Stimulated activated memory B cell treated with anti-CD40 and anti-IgM and Interleukin-4, amounts not matched to agents 10 μg/mL and 1 μg/mL and 100 μg/mL, for 72 hours (primary cell): ENCODE measurements around the gene SAP25.
"Not testable (repeated sequence)": the region's sequence is repeated elsewhere in the genome, so short reads cannot be mapped to it uniquely, and the experiment has no call there.

Experiments used
- ATAC-seq: fragments of 150-1000 bp; cut with Tn5 transposase; 2 replicates; pipeline ENCODE4 v1.10.0; 2021
- H3K27ac Mint-ChIP-seq: one replicate; pipeline ENCODE4 v1.8.0; 2022; ENCODE audit warnings: mild to moderate bottlenecking, mixed read lengths
- H3K27me3 Mint-ChIP-seq: one replicate; pipeline ENCODE4 v1.8.0; 2022; ENCODE audit warnings: mixed read lengths
- H3K36me3 Mint-ChIP-seq: one replicate; pipeline ENCODE4 v1.8.0; 2022; ENCODE audit warnings: mixed read lengths
- H3K4me1 Mint-ChIP-seq: one replicate; pipeline ENCODE4 v1.8.0; 2022; ENCODE audit warnings: mixed read lengths
- H3K4me3 Mint-ChIP-seq: one replicate; pipeline ENCODE4 v1.8.0; 2022; ENCODE audit warnings: mild to moderate bottlenecking, moderate library complexity, mixed read lengths
- H3K9me3 Mint-ChIP-seq: one replicate; pipeline ENCODE4 v1.8.0; 2022; ENCODE audit warnings: mixed read lengths

The SAP25 gene

GRCh38 chr7:100562195-100563099, 11.3 kb downstream of the SAP25 start:
- peaks cover 16% of the 10 kb centered on the region for H3K4me1 Mint-ChIP-seq
- H3K9me3 Mint-ChIP-seq = no peaks in the 10 kb centered on the region
- peaks cover 23% of the 10 kb centered on the region for H3K36me3 Mint-ChIP-seq
- H3K27ac Mint-ChIP-seq = no peak overlapping the region
- no peaks in the 10 kb centered on the region for H3K27me3 Mint-ChIP-seq
- no peak overlapping the region for H3K4me3 Mint-ChIP-seq
- no peak for ATAC-seq

DNA sequence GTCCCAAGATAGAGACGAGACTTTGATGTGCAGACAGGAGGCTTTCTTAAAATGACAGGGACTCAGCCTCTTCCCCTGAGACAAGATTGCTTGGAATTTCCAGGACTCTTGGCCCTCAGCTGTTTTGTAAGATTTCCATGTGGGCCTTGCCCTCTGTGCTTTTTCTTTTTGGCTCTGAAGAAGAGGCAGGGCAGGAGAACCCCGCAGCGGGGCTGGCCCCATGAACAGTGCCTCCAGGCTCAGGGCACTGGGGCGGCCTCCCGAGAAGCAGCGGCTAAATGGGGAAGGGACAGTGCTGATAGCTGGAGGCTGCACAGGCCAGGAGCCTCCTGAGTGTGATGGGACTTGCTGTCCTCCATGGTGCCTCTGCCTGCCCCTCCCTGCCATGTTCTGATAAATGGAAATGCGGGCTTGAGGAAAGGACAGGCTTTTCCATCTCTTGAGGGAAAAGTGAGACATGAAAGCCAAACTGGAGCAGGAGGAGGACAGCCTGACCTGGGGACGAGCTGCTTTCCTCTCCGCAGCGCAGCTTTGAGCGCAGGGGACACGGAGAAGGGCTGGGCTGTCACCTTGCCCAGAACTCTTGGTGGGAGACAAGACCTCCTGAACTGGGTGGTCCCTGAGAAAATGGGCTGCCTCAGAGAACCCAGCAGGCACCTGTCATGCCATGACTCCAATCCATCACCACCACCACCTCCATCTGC, 12.1 kb downstream of the SAP25 start:
- Mint-ChIP-seq H3K4me3 (no peak overlapping the region), H3K4me1 (peaks cover 9% of the 10 kb centered on the region), H3K27me3 (no peaks in the 10 kb centered on the region), H3K9me3 (no peaks in the 10 kb centered on the region), H3K27ac (no peak overlapping the region), H3K36me3 (peaks cover 24% of the 10 kb centered on the region)
- ATAC-seq = no peak

DNA sequence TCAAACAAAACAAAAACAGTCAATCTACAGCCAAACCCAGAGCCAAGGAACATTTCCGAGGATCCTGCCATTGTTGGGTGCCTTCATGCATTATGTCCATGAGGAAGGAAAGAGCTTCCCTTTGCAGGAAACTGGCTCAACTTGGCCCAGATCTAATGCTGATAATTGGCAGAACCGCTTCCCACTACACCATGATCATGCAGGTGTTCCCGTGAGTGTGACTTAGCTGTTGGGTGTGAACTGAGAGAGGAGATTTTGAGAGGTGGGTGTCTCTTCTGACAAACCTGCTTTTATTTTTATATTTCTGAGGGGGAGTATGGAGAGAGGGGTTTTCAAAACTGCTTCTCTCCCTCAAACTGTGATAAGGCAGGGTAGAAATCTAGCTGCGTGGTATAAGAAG, 14.6 kb downstream of the SAP25 start:
- no peak overlapping the region for H3K27ac Mint-ChIP-seq
- H3K27me3 Mint-ChIP-seq = no peaks in the 10 kb centered on the region
- H3K36me3 Mint-ChIP-seq = peaks cover 37% of the 10 kb centered on the region
- H3K9me3 Mint-ChIP-seq = no peaks in the 10 kb centered on the region
- ATAC-seq = no peak
- H3K4me3 Mint-ChIP-seq = no peak overlapping the region
- H3K4me1 Mint-ChIP-seq = peaks cover 7% of the 10 kb centered on the region

- H3K9me3 Mint-ChIP-seq = no peaks in the 10 kb centered on the region
- H3K4me3 Mint-ChIP-seq = no peak overlapping the region
- H3K27ac Mint-ChIP-seq = no peak overlapping the region
- no peak for ATAC-seq
- H3K36me3 Mint-ChIP-seq = peaks cover 35% of the 10 kb centered on the region
- no peaks in the 10 kb centered on the region for H3K4me1 Mint-ChIP-seq
- no peaks in the 10 kb centered on the region for H3K27me3 Mint-ChIP-seq
Measured at GRCh38 chr7:100556541-100556940, 17.2 kb downstream of the SAP25 start.

- peak overlapping the region; percentile 23 for H3K27ac Mint-ChIP-seq
- no peaks in the 10 kb centered on the region for H3K27me3 Mint-ChIP-seq
- H3K36me3 Mint-ChIP-seq = peaks cover 36% of the 10 kb centered on the region
- no peak overlapping the region for H3K4me3 Mint-ChIP-seq
- peaks cover 2% of the 10 kb centered on the region for H3K4me1 Mint-ChIP-seq
- no peak for ATAC-seq
- no peaks in the 10 kb centered on the region for H3K9me3 Mint-ChIP-seq
Measured at GRCh38 chr7:100555701-100556100, 18.0 kb downstream of the SAP25 start.

- H3K27me3 Mint-ChIP-seq = no peaks in the 10 kb centered on the region
- H3K36me3 Mint-ChIP-seq = peaks cover 48% of the 10 kb centered on the region
- ATAC-seq = no peak
- no peaks in the 10 kb centered on the region for H3K9me3 Mint-ChIP-seq
- no peak overlapping the region for H3K4me3 Mint-ChIP-seq
- H3K27ac Mint-ChIP-seq = peak overlapping the region; percentile 14
- H3K4me1 Mint-ChIP-seq = peaks cover 24% of the 10 kb centered on the region
Measured at GRCh38 chr7:100553032-100553431, 20.7 kb downstream of the SAP25 start.

DNA sequence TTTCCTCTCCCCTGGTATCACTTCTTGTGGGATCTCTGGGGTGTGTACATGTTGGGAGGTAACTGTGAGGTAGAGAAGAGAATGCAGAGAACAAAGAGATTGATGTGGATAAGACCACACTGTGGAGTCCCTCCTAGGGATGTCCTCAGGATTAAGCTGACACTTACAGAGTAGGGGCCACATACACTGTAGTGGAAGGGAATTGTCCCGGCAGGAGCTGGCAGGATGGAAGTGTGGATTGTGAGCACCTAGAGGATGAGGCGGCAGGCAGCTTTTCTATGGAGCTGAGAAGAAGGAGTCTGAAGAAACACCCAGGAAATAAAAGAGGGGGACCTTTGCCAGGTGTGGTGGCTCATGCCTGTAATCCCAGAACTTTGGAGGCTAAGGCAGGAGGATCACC, 21.2 kb downstream of the SAP25 start:
- H3K36me3 Mint-ChIP-seq = peaks cover 48% of the 10 kb centered on the region
- no peak overlapping the region for H3K4me3 Mint-ChIP-seq
- H3K27ac Mint-ChIP-seq = peak overlapping the region; percentile 4
- ATAC-seq = no peak
- H3K4me1 Mint-ChIP-seq = peaks cover 29% of the 10 kb centered on the region
- no peaks in the 10 kb centered on the region for H3K27me3 Mint-ChIP-seq
- no peaks in the 10 kb centered on the region for H3K9me3 Mint-ChIP-seq

GRCh38 chr7:100548446-100548845, 25.3 kb downstream of the SAP25 start:
- H3K27me3 Mint-ChIP-seq, ATAC-seq, H3K4me3 Mint-ChIP-seq, H3K9me3 Mint-ChIP-seq: not testable (repeated sequence)
- peak overlapping the region; percentile 95 for H3K27ac Mint-ChIP-seq
- peaks cover 23% of the 10 kb centered on the region for H3K36me3 Mint-ChIP-seq
- peaks cover 70% of the 10 kb centered on the region for H3K4me1 Mint-ChIP-seq

GRCh38 chr7:100547872-100548271, 25.8 kb downstream of the SAP25 start:
- Mint-ChIP-seq H3K4me1 (peaks cover 76% of the 10 kb centered on the region), H3K27ac (peak overlapping the region; percentile 95), H3K9me3 (no peaks in the 10 kb centered on the region), H3K4me3 (no peak overlapping the region), H3K27me3 (no peaks in the 10 kb centered on the region), H3K36me3 (peaks cover 19% of the 10 kb centered on the region)
- no peak for ATAC-seq

- Mint-ChIP-seq H3K4me3 (peak overlapping the region; percentile 67), H3K9me3 (no peaks in the 10 kb centered on the region), H3K27me3 (no peaks in the 10 kb centered on the region), H3K36me3 (peaks cover 13% of the 10 kb centered on the region), H3K4me1 (peaks cover 83% of the 10 kb centered on the region), H3K27ac (peak overlapping the region; percentile 95)
- no peak for ATAC-seq
Measured at GRCh38 chr7:100546926-100547800, 26.5 kb downstream of the SAP25 start.

GRCh38 chr7:100546129-100546925, 27.4 kb downstream of the SAP25 start:
- peak overlapping the region; percentile 67 for H3K4me3 Mint-ChIP-seq
- no peaks in the 10 kb centered on the region for H3K27me3 Mint-ChIP-seq
- H3K36me3 Mint-ChIP-seq = peaks cover 13% of the 10 kb centered on the region
- no peaks in the 10 kb centered on the region for H3K9me3 Mint-ChIP-seq
- H3K27ac Mint-ChIP-seq = peak overlapping the region; percentile 95
- peaks cover 91% of the 10 kb centered on the region for H3K4me1 Mint-ChIP-seq
- ATAC-seq = peak; percentile 46

DNA sequence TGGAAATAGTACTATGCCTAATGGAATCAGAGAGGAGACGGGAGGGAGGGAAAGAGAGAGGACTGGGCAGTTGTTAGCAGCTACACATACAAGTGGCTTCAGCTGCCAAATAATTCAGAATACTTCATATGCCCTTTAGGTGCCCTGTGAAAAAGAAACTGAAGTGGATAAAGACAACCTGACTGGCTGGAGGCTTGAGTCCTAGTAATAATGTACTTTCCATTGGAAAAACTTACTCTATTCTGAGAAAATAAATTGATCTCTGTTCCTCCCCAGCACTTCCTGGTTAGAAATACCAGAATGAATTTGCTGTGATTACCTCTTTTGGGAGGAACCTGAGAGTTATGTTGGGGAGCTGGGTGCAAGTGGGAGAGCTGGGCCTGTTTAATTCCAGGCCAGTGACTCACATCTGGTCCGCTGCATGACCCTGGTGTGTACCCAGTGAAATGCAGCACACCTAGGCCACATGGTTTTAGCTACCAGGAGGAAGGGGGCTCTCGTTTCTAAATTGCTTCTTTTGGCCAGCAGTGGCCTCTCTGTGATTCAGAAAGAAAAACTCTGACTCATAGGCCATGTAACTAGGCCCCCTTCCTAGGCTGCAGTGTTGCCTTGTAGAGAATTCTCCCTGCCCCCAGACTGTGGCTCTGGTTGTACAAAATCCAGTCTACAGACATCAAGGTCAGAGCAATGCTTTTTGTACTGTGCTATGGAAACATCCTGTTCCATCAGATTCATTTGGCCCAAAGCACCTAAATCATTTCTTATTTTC, 28.2 kb downstream of the SAP25 start:
- ATAC-seq = peak; percentile 84
- Mint-ChIP-seq H3K4me3 (peak overlapping the region; percentile 67), H3K36me3 (peaks cover 10% of the 10 kb centered on the region), H3K9me3 (no peaks in the 10 kb centered on the region), H3K27me3 (no peaks in the 10 kb centered on the region), H3K27ac (peak overlapping the region; percentile 95), H3K4me1 (peaks cover 92% of the 10 kb centered on the region)

- no peak for ATAC-seq
- H3K9me3 Mint-ChIP-seq = no peaks in the 10 kb centered on the region
- H3K27me3 Mint-ChIP-seq = no peaks in the 10 kb centered on the region
- H3K4me1 Mint-ChIP-seq = peaks cover 87% of the 10 kb centered on the region
- peaks cover 6% of the 10 kb centered on the region for H3K36me3 Mint-ChIP-seq
- H3K27ac Mint-ChIP-seq = peak overlapping the region; percentile 95
- H3K4me3 Mint-ChIP-seq = peak overlapping the region; percentile 53
Measured at GRCh38 chr7:100544967-100545359, 28.7 kb downstream of the SAP25 start.

DNA sequence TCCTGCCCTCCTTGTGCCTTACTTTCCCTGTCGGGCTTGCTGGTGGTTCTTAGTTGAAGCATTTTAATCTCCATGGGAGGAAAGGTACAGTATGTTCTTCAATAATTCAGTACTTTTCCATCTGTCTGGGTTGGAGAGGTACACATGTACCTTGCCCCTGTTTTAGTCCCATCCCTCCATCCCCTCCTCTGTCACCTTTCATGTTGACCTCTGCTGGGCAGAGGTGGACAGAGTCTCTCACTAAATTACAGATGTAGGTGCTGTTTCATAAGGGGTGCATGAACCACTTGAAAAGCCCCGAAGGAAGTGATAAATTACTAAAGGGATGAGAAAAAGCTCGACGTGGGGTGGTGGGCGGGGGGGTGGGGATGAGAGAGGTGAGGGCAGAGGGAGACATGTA, 29.3 kb downstream of the SAP25 start:
- H3K4me1 Mint-ChIP-seq = peaks cover 87% of the 10 kb centered on the region
- no peaks in the 10 kb centered on the region for H3K27me3 Mint-ChIP-seq
- peak overlapping the region; percentile 95 for H3K27ac Mint-ChIP-seq
- peaks cover 6% of the 10 kb centered on the region for H3K36me3 Mint-ChIP-seq
- peak overlapping the region; percentile 53 for H3K4me3 Mint-ChIP-seq
- H3K9me3 Mint-ChIP-seq = no peaks in the 10 kb centered on the region
- ATAC-seq = no peak
